Muscle layer of duodenum (tissue), 2 donors: Measurements from ENCODE around the gene HES2.
"Not testable (repeated sequence)": the region's sequence is repeated elsewhere in the genome, so short reads cannot be mapped to it uniquely, and the experiment has no call there.

Experiments
- H3K27ac ChIP-seq: one replicate; pipeline ENCODE4 v1.7.0; 2013; ENCODE audit warnings: mild to moderate bottlenecking, low read length
- H3K27me3 ChIP-seq: one replicate; pipeline ENCODE4 v1.7.0; 2013; ENCODE audit warnings: low read depth, mild to moderate bottlenecking, control low read depth, low read length
- H3K36me3 ChIP-seq, 2 donors: one replicate each; pipeline ENCODE4 v1.7.0; 2013; ENCODE audit warnings: low read length in 2 of 2, control low read depth in 1 of 2, mild to moderate bottlenecking in 1 of 2; ENCODE audit not compliant: insufficient read depth in 2 of 2, control insufficient read depth in 1 of 2
- H3K4me1 ChIP-seq, 2 donors: one replicate each; pipeline ENCODE4 v1.7.0; 2013; ENCODE audit warnings: low read length in 2 of 2, mild to moderate bottlenecking in 2 of 2, control low read depth in 1 of 2, moderate library complexity in 1 of 2; ENCODE audit not compliant: insufficient read depth in 2 of 2, control insufficient read depth in 1 of 2
- H3K4me3 ChIP-seq, 2 donors: one replicate each; pipeline ENCODE4 v1.7.0; 2013; ENCODE audit warnings: low read length in 2 of 2, low read depth in 1 of 2, mild to moderate bottlenecking in 1 of 2
- H3K9me3 ChIP-seq, 2 donors: one replicate each; pipeline ENCODE4 v1.7.0; 2013; ENCODE audit warnings: low read length in 2 of 2, control low read depth in 1 of 2, mild to moderate bottlenecking in 1 of 2; ENCODE audit not compliant: control insufficient read depth in 1 of 2
- donor health status: healthy.

The HES2 gene

GRCh38 chr1:6462412-6463119, 42.8 kb upstream of the HES2 start:
- no peak overlapping the region for H3K27ac ChIP-seq
- peaks cover 0 to 16% of the 10 kb centered on the region in 2 donors for H3K4me1 ChIP-seq
- no peaks in the 10 kb centered on the region for H3K27me3 ChIP-seq
- H3K9me3 ChIP-seq, result no peaks in the 10 kb centered on the region
- H3K36me3 ChIP-seq, result no peaks in the 10 kb centered on the region
- H3K4me3 ChIP-seq, result no peak overlapping the region

DNA sequence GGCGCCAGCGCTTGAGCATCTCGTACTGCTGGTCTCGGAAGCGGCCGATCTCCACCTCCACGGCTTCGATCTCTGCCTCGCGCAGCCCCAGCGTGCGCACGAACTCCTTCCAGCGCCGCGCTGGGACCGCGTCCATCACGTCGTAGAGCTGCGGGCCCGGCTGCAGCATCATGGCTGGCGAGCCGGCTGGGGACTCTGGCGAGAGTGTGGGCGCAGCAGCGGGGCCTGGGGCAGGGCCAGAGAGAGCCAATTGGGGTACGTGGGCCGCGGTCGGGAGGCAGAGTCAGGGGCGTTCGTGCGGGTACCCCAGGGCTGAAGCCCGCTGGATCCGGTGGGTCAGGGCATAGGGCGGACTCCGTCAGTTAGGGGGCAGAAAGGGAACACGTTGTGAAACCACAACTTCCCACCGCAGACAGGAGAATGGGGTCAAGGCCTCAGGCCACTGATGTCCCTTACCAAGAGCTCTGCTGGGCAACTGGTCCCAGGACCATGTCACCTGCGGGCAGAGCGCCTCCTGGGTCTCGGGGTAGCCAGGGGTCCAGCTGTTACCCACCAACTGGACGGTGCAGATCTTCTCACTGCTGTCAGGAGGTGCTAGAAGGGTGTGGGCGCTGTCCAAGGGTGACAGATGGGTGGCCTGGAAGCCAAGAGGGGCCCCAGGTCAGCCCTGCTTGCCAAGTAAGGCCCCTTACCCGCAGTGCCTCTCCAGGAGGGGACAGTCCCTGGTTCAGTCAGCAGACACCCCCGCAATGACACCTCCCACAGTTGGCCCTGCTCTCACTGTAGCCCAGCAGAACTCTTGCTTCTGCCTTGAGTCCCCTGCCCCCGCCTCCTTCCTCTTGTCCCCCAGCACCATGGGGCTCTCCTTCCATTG, 42.1 kb upstream of the HES2 start:
- Histone ChIP-seq H3K27ac (no peak overlapping the region), H3K36me3 (no peaks in the 10 kb centered on the region), H3K9me3 (no peaks in the 10 kb centered on the region), H3K4me1 (peaks cover 0 to 16% of the 10 kb centered on the region in 2 donors), H3K4me3 (peak overlapping the region in 1 of 2 donors; percentile 45), H3K27me3 (no peaks in the 10 kb centered on the region)

DNA sequence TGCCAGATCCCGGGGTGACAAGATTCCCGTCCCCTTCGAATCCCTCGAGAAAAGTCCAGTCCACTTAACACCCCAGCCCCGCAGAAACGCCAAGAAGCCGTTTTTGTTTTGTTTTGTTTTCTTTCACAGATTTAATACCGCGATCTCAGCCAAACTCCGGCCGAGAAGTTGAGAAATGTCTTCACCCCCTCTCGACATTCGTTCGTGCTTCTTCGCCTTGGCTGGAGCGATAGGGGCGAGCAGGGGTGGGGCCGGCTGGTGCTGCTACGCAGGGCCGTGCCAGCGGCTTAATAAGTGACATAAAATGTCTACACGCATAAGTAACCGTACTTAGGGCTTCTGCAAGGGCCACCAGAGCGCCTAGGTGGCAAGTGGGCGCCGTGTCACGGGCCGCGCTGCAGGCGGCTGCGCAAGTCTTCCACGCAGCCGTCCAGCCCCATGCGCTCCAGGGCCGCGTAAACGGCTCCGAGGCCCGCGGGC, 41.4 kb upstream of the HES2 start:
- no peaks in the 10 kb centered on the region for H3K36me3 ChIP-seq
- H3K4me3 ChIP-seq, result peak overlapping the region in 1 of 2 donors; percentile 45
- H3K27ac ChIP-seq, result no peak overlapping the region
- peaks cover 0 to 16% of the 10 kb centered on the region in 2 donors for H3K4me1 ChIP-seq
- no peaks in the 10 kb centered on the region for H3K27me3 ChIP-seq
- no peaks in the 10 kb centered on the region for H3K9me3 ChIP-seq

GRCh38 chr1:6460301-6461050, 40.8 kb upstream of the HES2 start:
- H3K36me3 ChIP-seq, result no peaks in the 10 kb centered on the region
- H3K4me3 ChIP-seq, result peak overlapping the region in 1 of 2 donors; percentile 45
- H3K9me3 ChIP-seq, result no peaks in the 10 kb centered on the region
- no peaks in the 10 kb centered on the region for H3K27me3 ChIP-seq
- peaks cover 0 to 16% of the 10 kb centered on the region in 2 donors for H3K4me1 ChIP-seq
- no peak overlapping the region for H3K27ac ChIP-seq

- H3K36me3 ChIP-seq, result no peaks in the 10 kb centered on the region
- peaks cover 0 to 22% of the 10 kb centered on the region in 2 donors for H3K4me1 ChIP-seq
- H3K27me3 ChIP-seq, result no peaks in the 10 kb centered on the region
- H3K4me3 ChIP-seq, result peak overlapping the region in 1 of 2 donors; percentile 45
- no peak overlapping the region for H3K27ac ChIP-seq
- H3K9me3 ChIP-seq, result no peaks in the 10 kb centered on the region
These were observed 40.1 kb upstream of the HES2 start for GRCh38 chr1:6459850-6460265.

DNA sequence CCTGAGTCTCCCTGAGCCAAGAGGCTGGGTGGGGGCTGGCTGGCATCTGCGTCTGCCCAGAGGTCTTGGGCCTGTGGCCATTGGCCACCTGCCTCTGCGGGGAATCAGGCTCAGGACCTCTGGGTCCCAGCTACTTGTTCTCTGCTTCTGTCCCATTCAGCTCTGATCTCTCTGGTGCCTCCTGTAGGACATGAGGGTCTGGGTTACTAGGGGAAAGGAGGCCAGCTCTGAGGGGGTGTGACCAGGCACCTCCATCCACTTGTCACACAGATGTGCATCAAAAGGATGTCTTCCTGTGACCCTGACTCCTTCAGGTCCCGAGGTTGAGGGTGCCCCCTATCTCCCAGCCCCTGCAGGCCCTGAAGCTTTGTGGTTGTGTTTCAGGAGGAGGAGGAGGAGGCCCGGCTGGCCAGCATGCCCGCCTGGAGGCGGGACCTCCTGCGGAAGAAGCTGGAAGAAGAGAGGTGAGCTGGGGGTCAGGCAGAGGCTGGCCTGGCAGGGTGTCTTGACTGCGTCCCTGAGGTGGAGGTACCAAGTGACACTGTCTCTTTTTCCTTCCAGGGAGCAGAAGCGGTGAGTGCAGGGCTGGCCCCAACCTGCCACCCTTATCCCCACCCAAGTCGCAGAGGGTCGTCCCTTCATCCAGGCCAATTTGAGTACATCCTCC, 37.2 kb upstream of the HES2 start:
- no peaks in the 10 kb centered on the region for H3K9me3 ChIP-seq
- H3K27me3 ChIP-seq, result no peaks in the 10 kb centered on the region

DNA sequence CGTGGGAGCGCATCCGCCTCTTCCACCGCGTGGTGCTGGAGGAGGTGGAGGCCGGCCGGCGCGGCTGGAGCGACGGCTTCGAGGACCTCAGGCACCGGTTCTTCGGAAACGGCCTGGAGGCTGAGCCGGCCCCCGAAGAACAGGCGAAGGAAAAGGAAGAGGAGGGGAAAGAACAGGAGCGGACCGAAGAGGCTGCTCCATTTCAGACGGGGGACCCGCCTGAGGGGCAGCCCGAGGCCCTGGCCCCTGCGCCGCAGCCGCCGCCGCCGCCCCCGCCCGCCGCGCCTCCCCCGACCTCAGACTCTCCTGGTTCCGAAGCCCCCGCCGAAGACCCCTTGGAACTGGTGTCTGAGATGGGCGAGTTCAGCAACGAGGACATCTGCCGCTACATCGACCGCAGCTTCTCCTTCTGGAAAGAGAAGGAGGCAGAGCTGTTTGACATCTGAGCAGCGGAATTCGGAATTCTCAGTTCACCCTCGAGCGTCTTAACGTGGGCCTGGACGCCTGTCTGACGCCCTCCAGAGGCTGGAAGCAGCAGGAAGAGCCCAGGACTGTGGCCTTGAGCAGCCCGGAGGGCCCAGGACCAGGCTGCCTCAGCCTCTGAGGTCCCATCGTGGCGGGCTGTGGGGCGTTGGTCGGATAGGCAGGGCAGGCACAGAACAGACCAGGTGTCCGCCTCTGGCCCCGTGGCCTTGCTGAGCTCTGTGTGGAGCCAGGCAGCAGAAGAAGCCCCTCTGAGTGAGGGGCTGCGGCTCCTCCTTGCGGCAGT, 36.2 kb upstream of the HES2 start:
- not testable (repeated sequence) for H3K4me3 ChIP-seq, H3K36me3 ChIP-seq, H3K27me3 ChIP-seq, H3K9me3 ChIP-seq, H3K27ac ChIP-seq
- peaks cover 0 to 22% of the 10 kb centered on the region in 2 donors for H3K4me1 ChIP-seq

More for the DNA sequence above, 37.2 kb upstream of the HES2 start:
- H3K27ac ChIP-seq, result no peak overlapping the region
- no peak overlapping the region for H3K4me3 ChIP-seq
- peaks cover 0 to 29% of the 10 kb centered on the region in 2 donors for H3K4me1 ChIP-seq
- H3K36me3 ChIP-seq, result no peaks in the 10 kb centered on the region

GRCh38 chr1:6454856-6455751, 35.4 kb upstream of the HES2 start:
- Histone ChIP-seq H3K9me3 (no peaks in the 10 kb centered on the region), H3K4me1 (peaks cover 0 to 14% of the 10 kb centered on the region in 2 donors), H3K4me3 (no peak overlapping the region), H3K27ac (no peak overlapping the region), H3K27me3 (peaks cover 6% of the 10 kb centered on the region), H3K36me3 (no peaks in the 10 kb centered on the region)

GRCh38 chr1:6453895-6454855, 34.5 kb upstream of the HES2 start:
- peaks cover 0 to 12% of the 10 kb centered on the region in 2 donors for H3K4me1 ChIP-seq
- not testable (repeated sequence) for H3K4me3 ChIP-seq, H3K36me3 ChIP-seq, H3K9me3 ChIP-seq, H3K27ac ChIP-seq
- H3K27me3 ChIP-seq, result peaks cover 16% of the 10 kb centered on the region
